NCI-H2171 treated with DMSO at 0.1 percent for 48 hours (cell line): ENCODE results near the gene FGF23.

ENCODE experiments used
- DNase-seq: peaks from one replicate; lab custom pipeline; 2025; lab: John Stamatoyannopoulos, UW

The FGF23 gene

GRCh38 chr12:4383304-4383865 is 3.9 kb upstream of the FGF23 start:
- no peak for DNase-seq

GRCh38 chr12:4380332-4380731 is 820 bp upstream of the FGF23 start:
- DNase-seq = no peak

- no peak for DNase-seq
Measured at GRCh38 chr12:4378772-4379171, 740 bp downstream of the FGF23 start.

- no peak for DNase-seq
Measured at GRCh38 chr12:4375449-4375848, 4.1 kb downstream of the FGF23 start.

GRCh38 chr12:4372653-4373052 is 6.9 kb downstream of the FGF23 start:
- DNase-seq = no peak

- DNase-seq = no peak
Measured at GRCh38 chr12:4370265-4370664, 9.2 kb downstream of the FGF23 start.

- DNase-seq = no peak
Measured at GRCh38 chr12:4369548-4369947, 10.0 kb downstream of the FGF23 start.

- DNase-seq = no peak
Measured at GRCh38 chr12:4366090-4366489, 13.4 kb downstream of the FGF23 start.

GRCh38 chr12:4356041-4356327 is 23.5 kb downstream of the FGF23 start:
- DNase-seq = no peak

- DNase-seq = no peak
Measured at GRCh38 chr12:4355156-4356040, 24.1 kb downstream of the FGF23 start.

GRCh38 chr12:4353785-4354208 is 25.7 kb downstream of the FGF23 start:
- DNase-seq = peak; percentile 63

GRCh38 chr12:4346931-4347330 is 32.6 kb downstream of the FGF23 start:
- DNase-seq = no peak

GRCh38 chr12:4331842-4332241 is 47.7 kb downstream of the FGF23 start:
- DNase-seq = no peak

- DNase-seq = no peak
Measured at GRCh38 chr12:4331221-4331620, 48.3 kb downstream of the FGF23 start.

GRCh38 chr12:4330203-4330602 is 49.3 kb downstream of the FGF23 start:
- DNase-seq = no peak

- DNase-seq = no peak
Measured at GRCh38 chr12:4327293-4327692, 52.2 kb downstream of the FGF23 start.

- DNase-seq = no peak
Measured at GRCh38 chr12:4325966-4326365, 53.5 kb downstream of the FGF23 start.

GRCh38 chr12:4324366-4324765 is 55.1 kb downstream of the FGF23 start:
- no peak for DNase-seq

GRCh38 chr12:4323396-4323795 is 56.1 kb downstream of the FGF23 start:
- no peak for DNase-seq

GRCh38 chr12:4322726-4323125 is 56.8 kb downstream of the FGF23 start:
- DNase-seq = no peak

- DNase-seq = peak; percentile 100
Measured at GRCh38 chr12:4320853-4321701, 58.4 kb downstream of the FGF23 start, which contains the start of gene TIGAR. Gene TIGAR (plus strand): TSS chr12:4321213. CDS start chr12:4321272, 59 bp downstream.

GRCh38 chr12:4320497-4320852 is 59.0 kb downstream of the FGF23 start:
- no peak for DNase-seq
